HG03066 (cell line): Measurements from ENCODE around the gene OR2Y1.
"Not testable (repeated sequence)": the region's sequence is repeated elsewhere in the genome, so short reads cannot be mapped to it uniquely, and the experiment has no call there.

Source experiments
- ATAC-seq: cut with Tn5 transposase; IDR thresholded peaks from one replicate; pipeline ENCODE4 v1.9.1; 2021; ENCODE audit warnings: low read depth; ENCODE audit not compliant: unreplicated experiment

OR2Y1 gene

DNA sequence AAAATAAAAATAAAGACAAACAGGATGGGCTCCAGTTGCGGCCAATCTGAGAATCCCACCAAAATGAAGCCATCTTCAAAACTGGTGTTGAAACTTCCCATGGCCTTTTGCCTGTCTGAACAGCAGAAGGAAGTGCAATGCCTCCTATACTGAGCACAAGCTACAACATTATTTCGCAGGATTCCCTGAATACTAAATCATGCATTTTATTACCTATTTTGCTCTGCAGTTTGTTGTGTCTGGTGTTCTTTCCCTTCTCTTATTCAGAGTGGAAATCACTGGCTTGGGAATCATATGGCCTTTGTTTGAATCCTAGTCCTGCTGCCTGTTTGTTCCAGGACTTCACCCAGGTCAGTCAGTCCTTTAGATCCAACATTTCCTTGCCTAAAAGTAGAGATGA, at the start of gene OR2Y1:
OR2Y1 (minus strand) TSS at position 101 of the 400 bp plus-strand sequence; CDS start at position 101, 0 bp downstream.
- no peak for ATAC-seq

DNA sequence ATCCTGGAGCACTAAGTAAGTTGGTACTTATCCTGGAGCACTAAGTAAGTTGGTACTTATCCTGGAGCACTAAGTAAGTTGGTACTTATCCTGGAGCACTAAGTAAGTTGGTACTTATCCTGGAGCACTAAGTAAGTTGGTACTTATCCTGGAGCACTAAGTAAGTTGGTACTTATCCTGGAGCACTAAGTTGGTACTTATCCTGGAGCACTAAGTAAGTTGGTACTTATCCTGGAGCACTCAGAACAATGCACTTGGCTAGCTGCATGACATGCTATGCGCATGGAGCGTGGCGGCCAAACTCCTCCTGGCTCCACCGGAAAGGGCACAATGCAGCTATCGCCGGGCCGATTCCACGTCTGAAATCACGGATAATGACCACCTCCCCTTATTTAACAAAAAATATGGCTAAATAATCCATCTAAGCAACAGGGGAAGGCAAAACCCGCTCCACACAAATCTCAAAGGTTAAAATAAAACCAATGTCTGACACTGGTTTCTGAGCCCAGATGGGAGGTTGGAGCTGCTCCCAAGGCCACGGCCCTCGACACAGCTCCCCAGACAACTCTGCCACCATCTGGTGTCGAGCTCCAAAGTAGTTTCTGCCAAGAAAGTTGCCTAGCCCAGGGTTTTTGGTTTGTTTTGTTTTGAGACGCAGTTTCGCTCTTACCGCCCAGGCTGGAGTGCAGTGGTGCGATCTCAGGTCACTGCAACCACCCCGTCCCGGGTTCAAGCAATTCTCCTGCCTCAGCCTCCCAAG, 49.0 kb upstream of the OR2Y1 start:
- ATAC-seq: not testable (repeated sequence)

DNA sequence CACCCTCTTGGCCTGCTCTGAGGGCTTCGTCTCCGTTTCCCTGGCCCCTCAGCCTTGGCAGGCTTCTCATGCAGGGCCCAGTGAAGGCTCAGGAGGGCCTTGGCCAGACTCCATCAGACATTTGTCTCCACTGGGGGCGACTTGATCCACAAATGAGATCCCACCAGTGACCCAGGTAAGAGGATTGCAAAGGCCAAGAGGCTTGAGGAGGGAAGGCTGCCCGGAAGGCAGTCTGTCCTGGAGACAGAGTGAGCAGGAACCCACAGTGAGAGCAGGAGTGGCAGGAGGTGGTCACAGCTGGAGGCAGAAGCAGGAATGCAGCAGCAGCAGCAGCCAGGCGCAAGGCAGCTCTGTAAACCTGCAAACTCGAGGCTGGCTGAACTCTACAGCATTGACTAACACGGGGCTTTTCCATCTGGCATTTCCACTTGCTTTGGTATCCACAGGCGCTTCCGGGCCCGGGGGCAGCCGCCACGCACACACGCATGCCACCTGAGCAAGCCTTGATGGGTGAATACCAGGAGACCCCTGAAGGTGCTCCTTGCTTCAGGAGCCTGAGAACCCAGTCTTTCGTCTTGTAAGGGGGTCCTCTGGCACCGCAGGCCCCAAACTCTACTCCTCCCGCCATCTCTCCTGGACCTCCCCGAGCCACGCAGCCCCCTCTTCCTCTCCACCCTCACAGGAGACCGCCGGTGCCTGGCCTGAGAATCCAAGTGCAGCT, 48.0 kb upstream of the OR2Y1 start:
- no peak for ATAC-seq

GRCh38 chr5:180786531-180787398, 46.9 kb upstream of the OR2Y1 start:
- ATAC-seq: no peak

DNA sequence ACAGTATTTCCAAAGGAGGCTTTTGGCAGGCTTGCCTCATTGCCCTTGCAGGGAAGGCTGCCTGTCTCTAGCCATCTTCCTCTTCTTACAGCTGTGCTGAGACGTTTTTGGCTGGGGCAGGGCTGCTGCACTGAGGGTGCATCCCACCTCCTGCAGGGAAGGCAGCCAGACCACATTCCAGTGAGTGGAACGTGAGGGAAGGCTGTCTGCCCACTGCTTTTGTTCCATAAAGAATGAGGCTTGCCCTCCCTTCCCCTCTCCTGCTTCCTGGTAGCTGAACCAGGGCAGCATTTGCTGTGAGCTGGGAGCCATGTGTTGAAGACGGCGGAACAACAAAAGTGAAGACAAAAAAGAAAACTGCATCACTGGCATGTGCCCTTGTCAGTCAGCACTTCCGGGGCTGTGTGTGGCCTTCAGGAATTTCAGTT, 46.0 kb upstream of the OR2Y1 start:
- ATAC-seq: no peak

DNA sequence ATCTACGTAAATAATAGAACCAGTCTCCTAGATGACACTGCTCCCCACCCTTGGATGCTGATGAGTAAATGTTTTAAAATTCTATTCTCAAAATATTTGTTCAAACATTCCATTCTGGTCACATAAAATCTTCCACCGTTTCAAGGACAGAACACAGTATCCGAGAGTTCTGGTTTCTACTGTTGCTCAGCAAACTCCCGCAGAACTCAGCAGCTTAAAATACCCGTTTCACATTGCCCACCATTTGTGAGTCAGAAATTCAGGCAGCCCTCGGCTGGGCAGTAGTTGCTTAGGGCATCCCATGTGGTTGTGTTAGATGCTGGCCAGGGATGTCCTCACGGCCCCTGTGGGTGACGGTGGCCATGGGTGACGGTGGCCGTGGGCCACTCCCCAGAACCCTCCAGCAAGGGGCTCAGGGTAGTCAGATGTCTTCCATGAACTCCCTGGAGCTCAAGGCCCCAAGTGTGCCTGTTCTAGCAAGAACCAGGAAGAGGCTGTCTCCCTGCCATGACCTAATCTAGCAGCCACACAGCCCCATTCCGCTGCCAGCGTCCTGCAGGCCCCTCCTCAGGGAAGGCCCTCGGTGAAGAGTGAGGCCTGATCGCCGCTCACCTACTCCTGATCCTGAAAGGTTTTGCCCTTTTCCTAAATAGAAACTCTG, 45.4 kb upstream of the OR2Y1 start:
- ATAC-seq: no peak

GRCh38 chr5:180784497-180785097, 44.7 kb upstream of the OR2Y1 start:
- peak; percentile 63 for ATAC-seq

- ATAC-seq: no peak
Measured at GRCh38 chr5:180783340-180784052, 43.6 kb upstream of the OR2Y1 start.

GRCh38 chr5:180782748-180783147, 42.9 kb upstream of the OR2Y1 start:
- ATAC-seq: no peak

- ATAC-seq: not testable (repeated sequence)
Measured at GRCh38 chr5:180781900-180782326, 42.1 kb upstream of the OR2Y1 start.

DNA sequence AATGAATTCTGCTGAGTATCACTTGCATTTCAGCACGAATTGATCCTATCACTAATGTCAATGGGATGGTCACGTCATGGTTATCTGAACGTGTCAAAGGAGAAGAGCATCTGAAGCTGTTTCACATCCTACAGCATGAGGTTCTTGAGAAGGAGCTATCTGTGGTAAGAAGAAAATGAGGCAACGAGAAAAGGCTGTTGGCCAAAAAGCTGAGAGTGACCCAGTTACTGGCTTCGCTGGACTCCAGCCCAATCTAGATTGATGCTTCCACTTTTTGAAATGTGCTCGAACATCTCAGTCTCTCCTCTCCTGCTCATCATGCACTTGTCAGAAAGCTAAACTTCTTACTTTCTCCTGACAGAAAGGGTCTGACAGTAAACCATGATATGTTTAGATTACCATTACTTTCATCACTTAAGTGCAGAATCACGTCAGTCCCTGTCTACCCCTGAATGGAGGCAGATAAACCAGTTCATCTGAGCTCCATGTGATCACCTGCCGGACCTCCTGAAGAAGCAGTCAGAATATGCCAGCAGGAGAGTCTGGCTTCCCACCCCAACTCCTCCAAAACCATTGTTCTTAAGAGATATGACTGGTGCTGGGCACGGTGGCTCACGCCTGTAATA, 40.2 kb upstream of the OR2Y1 start:
- ATAC-seq: no peak

GRCh38 chr5:180777475-180777874, 37.6 kb upstream of the OR2Y1 start:
- ATAC-seq: no peak

DNA sequence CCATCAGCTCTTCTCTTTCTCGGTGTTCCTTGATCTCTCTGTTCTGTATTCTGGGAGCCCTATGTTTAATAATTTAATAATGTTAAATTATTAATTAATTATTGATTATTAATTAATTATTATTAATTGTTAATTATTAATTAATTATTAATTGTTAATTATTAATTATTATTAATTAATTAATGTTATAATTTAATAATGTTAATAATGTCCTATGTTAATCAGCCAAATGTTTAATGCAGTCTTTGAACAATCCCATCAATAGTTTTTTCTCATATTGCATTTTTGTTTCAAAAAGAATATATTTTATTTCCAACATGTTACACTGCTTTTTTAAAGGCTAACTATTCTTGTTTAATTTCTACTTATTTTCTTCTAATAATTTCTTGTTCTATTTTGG, 36.5 kb upstream of the OR2Y1 start:
- ATAC-seq: no peak

DNA sequence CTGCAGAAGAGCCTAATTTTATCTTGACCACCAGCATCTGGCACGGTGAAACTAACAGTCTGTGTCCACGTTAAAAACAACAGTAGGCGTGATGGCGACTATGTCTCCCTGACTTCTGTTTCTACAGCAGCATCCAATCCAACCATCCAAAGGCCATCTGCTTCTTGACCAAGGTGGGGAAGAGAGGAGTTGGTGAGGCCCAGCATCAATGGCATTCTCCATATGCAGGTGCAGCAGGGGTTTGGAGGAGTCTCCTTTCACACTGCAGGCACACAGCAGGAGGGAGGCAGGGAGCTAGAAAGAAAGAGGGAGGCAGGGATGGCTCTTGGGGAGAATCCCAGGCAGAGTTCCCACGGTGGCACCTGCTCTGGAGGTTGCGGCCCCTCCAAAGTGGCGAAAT, 35.8 kb upstream of the OR2Y1 start:
- ATAC-seq: no peak

DNA sequence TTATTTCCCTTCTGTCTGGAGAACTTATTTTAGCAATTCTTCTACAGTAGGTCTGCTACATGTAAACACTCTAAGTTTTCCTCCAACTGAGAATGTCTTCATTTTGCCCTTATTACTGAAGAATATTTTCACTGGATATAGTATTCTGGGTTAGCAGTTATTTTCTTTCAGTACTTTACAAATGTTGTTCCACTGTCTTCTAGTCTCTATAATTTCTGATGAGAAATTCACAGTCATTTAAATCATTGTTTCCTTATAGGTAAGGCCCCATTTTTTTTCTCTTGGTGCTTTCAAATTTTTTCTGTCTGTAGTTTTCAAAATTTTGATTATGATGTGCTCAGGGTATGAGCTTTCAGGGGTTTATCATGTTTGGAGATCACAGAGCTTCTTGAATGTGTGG, 32.0 kb upstream of the OR2Y1 start:
- no peak for ATAC-seq

- ATAC-seq: no peak
Measured at GRCh38 chr5:180769821-180770220, 30.0 kb upstream of the OR2Y1 start.

DNA sequence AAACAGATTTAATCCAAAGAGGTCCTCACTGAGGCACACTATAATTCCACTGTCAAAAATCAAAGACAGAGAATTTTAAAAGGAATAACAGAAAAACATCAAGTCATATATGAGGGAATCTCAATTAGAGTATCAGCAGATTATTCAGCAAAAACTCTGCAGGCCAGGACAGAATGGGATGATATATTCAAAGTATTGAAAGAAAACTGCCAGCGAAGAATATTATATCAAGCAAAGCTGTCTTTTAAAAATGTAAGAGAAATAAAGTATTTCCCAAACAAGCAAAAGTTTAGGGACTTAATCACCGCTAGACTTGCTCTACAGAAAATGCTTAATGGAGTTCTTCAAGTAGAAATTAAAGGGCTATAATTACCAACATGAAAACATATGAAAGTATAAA, 15.7 kb upstream of the OR2Y1 start:
- no peak for ATAC-seq

- ATAC-seq: no peak
Measured at GRCh38 chr5:180744253-180744652, 4.4 kb upstream of the OR2Y1 start.

DNA sequence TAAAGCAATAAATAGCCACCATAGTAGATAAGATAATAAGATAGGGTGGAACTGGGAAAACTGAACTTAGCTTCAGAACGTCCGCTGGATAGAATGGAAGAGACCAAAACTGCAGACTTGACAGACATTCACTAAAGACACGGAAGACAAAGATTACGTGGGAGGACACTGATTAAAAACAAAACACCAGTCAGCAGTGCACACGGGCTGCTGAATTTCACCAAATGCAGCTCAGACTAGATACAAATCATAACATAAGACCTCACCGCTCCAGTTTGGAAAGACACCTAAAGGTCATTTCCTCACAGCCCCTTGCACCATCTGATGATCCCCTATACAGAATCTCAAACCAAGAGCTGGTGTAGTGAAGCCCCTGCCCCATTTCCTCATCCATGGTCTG, 2.9 kb upstream of the OR2Y1 start:
- ATAC-seq: no peak
